Gastroesophageal sphincter (tissue), 3 donors: ENCODE results near the gene TANGO6.

Source experiments
- POLR2A ChIP-seq, 2 donors: fragments of 450-650 bp; IDR thresholded peaks; one replicate each; pipeline ENCODE4 v1.6.1; 2017; ENCODE audit warnings: antibody characterized with exemption in 2 of 2, mild to moderate bottlenecking in 2 of 2, moderate library complexity in 1 of 2
- TF ChIP-seq, protein P1 (sequence below), 4 experiments: fragments of 200-600 bp in 2 of 4; fragments of 450-650 bp in 2 of 4; sonication (generic) in 1 of 4; IDR thresholded peaks; one replicate each; pipeline ENCODE4 v1.5.1; 2017 to 2019; ENCODE audit warnings: antibody characterized with exemption in 4 of 4, mild to moderate bottlenecking in 2 of 4, moderate library complexity in 2 of 4

DNA sequence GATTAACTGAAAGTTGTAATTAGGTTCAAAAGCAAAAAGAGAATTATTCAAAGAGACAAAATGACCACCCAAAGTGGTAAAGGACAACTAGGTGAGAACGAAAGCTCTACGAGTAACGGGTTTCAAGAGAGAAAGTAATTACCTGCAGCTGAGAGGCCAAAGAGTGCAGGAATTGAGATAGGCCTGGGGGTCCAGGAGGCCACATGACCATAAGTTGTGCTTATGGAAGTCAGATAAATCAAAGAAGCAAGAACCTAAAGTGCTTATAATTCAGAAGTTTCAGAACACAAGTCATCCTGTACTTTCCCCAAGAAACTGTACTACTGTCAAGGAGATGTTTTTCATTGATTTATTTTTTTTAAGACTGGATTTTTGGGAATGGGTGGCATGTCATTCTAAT lies 91.1 kb downstream of the TANGO6 start:
- TF ChIP-seq, protein P1, sequence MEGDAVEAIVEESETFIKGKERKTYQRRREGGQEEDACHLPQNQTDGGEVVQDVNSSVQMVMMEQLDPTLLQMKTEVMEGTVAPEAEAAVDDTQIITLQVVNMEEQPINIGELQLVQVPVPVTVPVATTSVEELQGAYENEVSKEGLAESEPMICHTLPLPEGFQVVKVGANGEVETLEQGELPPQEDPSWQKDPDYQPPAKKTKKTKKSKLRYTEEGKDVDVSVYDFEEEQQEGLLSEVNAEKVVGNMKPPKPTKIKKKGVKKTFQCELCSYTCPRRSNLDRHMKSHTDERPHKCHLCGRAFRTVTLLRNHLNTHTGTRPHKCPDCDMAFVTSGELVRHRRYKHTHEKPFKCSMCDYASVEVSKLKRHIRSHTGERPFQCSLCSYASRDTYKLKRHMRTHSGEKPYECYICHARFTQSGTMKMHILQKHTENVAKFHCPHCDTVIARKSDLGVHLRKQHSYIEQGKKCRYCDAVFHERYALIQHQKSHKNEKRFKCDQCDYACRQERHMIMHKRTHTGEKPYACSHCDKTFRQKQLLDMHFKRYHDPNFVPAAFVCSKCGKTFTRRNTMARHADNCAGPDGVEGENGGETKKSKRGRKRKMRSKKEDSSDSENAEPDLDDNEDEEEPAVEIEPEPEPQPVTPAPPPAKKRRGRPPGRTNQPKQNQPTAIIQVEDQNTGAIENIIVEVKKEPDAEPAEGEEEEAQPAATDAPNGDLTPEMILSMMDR (IDR thresholded peaks at IDR 0.05) = no peak
- TF ChIP-seq POLR2A (IDR thresholded peaks at IDR 0.05) = no peak
